GM18505 (cell line): ENCODE data around the gene AMPH.

Source experiments
- ATAC-seq: cut with Tn5 transposase; IDR thresholded peaks from one replicate; pipeline ENCODE4 v1.9.1; 2021; ENCODE audit not compliant: unreplicated experiment
- POLR2A ChIP-seq: IDR thresholded peaks from 4 replicates; pipeline ENCODE4 v1.6.1; 2011; ENCODE audit warnings: borderline replicate concordance; ENCODE audit not compliant: insufficient read depth, insufficient read length; ENCODE audit errors: extremely low read depth

The AMPH gene

GRCh38 chr7:38453168-38453567 is 178.0 kb downstream of the AMPH start:
- ATAC-seq: no peak
- TF ChIP-seq POLR2A: no peak

GRCh38 chr7:38452681-38453108 is 178.5 kb downstream of the AMPH start:
- no peak for ATAC-seq
- TF ChIP-seq POLR2A: no peak

GRCh38 chr7:38451840-38452239 is 179.3 kb downstream of the AMPH start:
- no peak for ATAC-seq
- TF ChIP-seq POLR2A: no peak

GRCh38 chr7:38448584-38449234 is 182.5 kb downstream of the AMPH start:
- no peak for ATAC-seq
- no peak for TF ChIP-seq POLR2A

GRCh38 chr7:38448054-38448453 is 183.1 kb downstream of the AMPH start:
- ATAC-seq: no peak
- no peak for TF ChIP-seq POLR2A

- no peak for ATAC-seq
Measured at GRCh38 chr7:38438970-38439369, 192.2 kb downstream of the AMPH start.

GRCh38 chr7:38432671-38433070 is 198.5 kb downstream of the AMPH start:
- TF ChIP-seq POLR2A: no peak
- no peak for ATAC-seq

More at GRCh38 chr7:38438970-38439369, 192.2 kb downstream of the AMPH start:
- TF ChIP-seq POLR2A: no peak

GRCh38 chr7:38432080-38432479 is 199.1 kb downstream of the AMPH start:
- no peak for TF ChIP-seq POLR2A
- no peak for ATAC-seq

- ATAC-seq: no peak
- no peak for TF ChIP-seq POLR2A
Measured at GRCh38 chr7:38429057-38429456, 202.1 kb downstream of the AMPH start.

- no peak for ATAC-seq
- no peak for TF ChIP-seq POLR2A
Measured at GRCh38 chr7:38428041-38428440, 203.1 kb downstream of the AMPH start.

- ATAC-seq: no peak
- TF ChIP-seq POLR2A: no peak
Measured at GRCh38 chr7:38427279-38427955, 203.8 kb downstream of the AMPH start.

- peak; percentile 71 for ATAC-seq
- no peak for TF ChIP-seq POLR2A
Measured at GRCh38 chr7:38425509-38425908, 205.7 kb downstream of the AMPH start.

- no peak for TF ChIP-seq POLR2A
Measured at GRCh38 chr7:38424750-38425463, 206.3 kb downstream of the AMPH start.

GRCh38 chr7:38413784-38414183 is 217.4 kb downstream of the AMPH start:
- TF ChIP-seq POLR2A: no peak

More at GRCh38 chr7:38424750-38425463, 206.3 kb downstream of the AMPH start:
- no peak for ATAC-seq

GRCh38 chr7:38411404-38411803 is 219.8 kb downstream of the AMPH start:
- ATAC-seq: no peak
- no peak for TF ChIP-seq POLR2A

More at GRCh38 chr7:38413784-38414183, 217.4 kb downstream of the AMPH start:
- peak; percentile 89 for ATAC-seq

- TF ChIP-seq POLR2A: no peak
- ATAC-seq: no peak
Measured at GRCh38 chr7:38410056-38410455, 221.1 kb downstream of the AMPH start.
